H1 (cell line): ENCODE measurements around the gene ADM2.

Experiments
- CBX5 ChIP-seq: fragments of 300-800, 300-1000 bp; sonication (generic); IDR thresholded peaks from 2 replicates; pipeline ENCODE4 v1.7.1; 2016; ENCODE audit warnings: antibody characterized with exemption, low read length, low read depth
- CREB1 ChIP-seq: IDR thresholded peaks from 2 replicates; pipeline ENCODE4 v1.6.1; 2012; ENCODE audit warnings: inconsistent platforms
- EZH2 ChIP-seq: fragments of 200-600 bp; sonication (generic); IDR thresholded peaks from 2 replicates; pipeline ENCODE4 v1.7.1; 2012; ENCODE audit warnings: low read depth, mild to moderate bottlenecking, moderate library complexity, low read length, inconsistent platforms; ENCODE audit not compliant: severe bottlenecking
- FOSL1 ChIP-seq: IDR thresholded peaks from 2 replicates; pipeline ENCODE4 v1.6.1; 2011; ENCODE audit warnings: mild to moderate bottlenecking, low read depth, low read length, moderate library complexity; ENCODE audit not compliant: insufficient read depth
- JUN ChIP-seq: IDR thresholded peaks from 2 replicates; pipeline ENCODE4 v1.6.1; 2011; ENCODE audit warnings: low read depth, mild to moderate bottlenecking, improper control_type of control experiment, low read length
- KDM1A ChIP-seq: fragments of 200-600, 300-600 bp; sonication (generic); IDR thresholded peaks from 2 replicates; pipeline ENCODE4 v1.7.1; 2016; ENCODE audit warnings: mild to moderate bottlenecking, low read length, borderline replicate concordance
- POLR2A ChIP-seq, 2 experiments: IDR thresholded peaks; 1 replicate in 1 of 2; 2 replicates in 1 of 2; pipeline ENCODE4 v1.6.1; 2011; ENCODE audit warnings: low read depth in 2 of 2, low read length in 2 of 2, mild to moderate bottlenecking in 2 of 2; ENCODE audit errors: control extremely low read depth in 1 of 2
- POLR2AphosphoS5 ChIP-seq: IDR thresholded peaks from 2 replicates; pipeline ENCODE4 v1.6.1; 2011; ENCODE audit warnings: low read depth, low read length
- SIRT6 ChIP-seq: IDR thresholded peaks from one replicate; pipeline ENCODE4 v1.7.1; 2012; ENCODE audit warnings: low read length, inconsistent platforms
- ZNF274 ChIP-seq: IDR thresholded peaks from 2 replicates; pipeline ENCODE4 v1.7.0; 2012; ENCODE audit warnings: low read length, borderline replicate concordance; ENCODE audit errors: extremely low read depth
- TF ChIP-seq, protein P1 (sequence below), 3 experiments: IDR thresholded peaks; 1 replicate in 2 of 3; 2 replicates in 1 of 3; pipeline versions ENCODE4 v1.5.1 to v1.6.1; 2011; ENCODE audit warnings: low read length in 3 of 3, mild to moderate bottlenecking in 3 of 3, inconsistent platforms in 2 of 3, low read depth in 1 of 3, moderate library complexity in 1 of 3; ENCODE audit not compliant: insufficient read depth in 1 of 3; ENCODE audit errors: control extremely low read depth in 1 of 3
- TF ChIP-seq, protein P2 (sequence below): IDR thresholded peaks from 2 replicates; pipeline ENCODE4 v1.6.1; 2012; ENCODE audit warnings: inconsistent platforms

DNA sequence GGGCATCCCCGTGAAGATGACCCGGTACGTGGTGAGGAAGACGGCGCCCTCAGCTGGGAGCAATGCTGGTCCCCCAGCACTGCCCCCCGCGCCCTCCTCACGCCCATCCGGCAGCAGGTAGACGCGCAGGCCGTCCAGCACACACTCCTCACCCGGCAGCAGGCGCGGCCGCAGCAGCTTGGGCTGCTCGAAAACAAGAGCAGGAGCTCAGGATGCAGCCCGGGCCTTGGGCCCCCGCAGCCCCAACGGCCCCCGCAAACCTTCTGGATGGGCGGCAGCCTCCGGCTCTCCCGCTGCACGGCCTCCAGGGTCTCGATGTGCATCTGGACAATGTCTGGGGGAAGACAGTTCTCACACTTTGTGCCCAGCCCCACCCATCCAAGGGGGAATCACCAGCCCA lies 19.8 kb upstream of the ADM2 start:
- TF ChIP-seq ZNF274 (no peak), POLR2A (IDR thresholded peaks at IDR 0.05; ENCODE audit: control extremely low read depth in 1 of 2, low read depth in 2 of 2, low read length in 2 of 2) (no peak), KDM1A (no peak), JUN (no peak), CREB1 (no peak), CBX5 (no peak), EZH2 (no peak), FOSL1 (no peak), POLR2AphosphoS5 (no peak), SIRT6 (no peak)
- TF ChIP-seq, protein P1, sequence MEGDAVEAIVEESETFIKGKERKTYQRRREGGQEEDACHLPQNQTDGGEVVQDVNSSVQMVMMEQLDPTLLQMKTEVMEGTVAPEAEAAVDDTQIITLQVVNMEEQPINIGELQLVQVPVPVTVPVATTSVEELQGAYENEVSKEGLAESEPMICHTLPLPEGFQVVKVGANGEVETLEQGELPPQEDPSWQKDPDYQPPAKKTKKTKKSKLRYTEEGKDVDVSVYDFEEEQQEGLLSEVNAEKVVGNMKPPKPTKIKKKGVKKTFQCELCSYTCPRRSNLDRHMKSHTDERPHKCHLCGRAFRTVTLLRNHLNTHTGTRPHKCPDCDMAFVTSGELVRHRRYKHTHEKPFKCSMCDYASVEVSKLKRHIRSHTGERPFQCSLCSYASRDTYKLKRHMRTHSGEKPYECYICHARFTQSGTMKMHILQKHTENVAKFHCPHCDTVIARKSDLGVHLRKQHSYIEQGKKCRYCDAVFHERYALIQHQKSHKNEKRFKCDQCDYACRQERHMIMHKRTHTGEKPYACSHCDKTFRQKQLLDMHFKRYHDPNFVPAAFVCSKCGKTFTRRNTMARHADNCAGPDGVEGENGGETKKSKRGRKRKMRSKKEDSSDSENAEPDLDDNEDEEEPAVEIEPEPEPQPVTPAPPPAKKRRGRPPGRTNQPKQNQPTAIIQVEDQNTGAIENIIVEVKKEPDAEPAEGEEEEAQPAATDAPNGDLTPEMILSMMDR (IDR thresholded peaks at IDR 0.05; ENCODE audit: control extremely low read depth in 1 of 3, insufficient read depth in 1 of 3, low read depth in 1 of 3, low read length in 3 of 3), result no peak
- TF ChIP-seq, protein P2, sequence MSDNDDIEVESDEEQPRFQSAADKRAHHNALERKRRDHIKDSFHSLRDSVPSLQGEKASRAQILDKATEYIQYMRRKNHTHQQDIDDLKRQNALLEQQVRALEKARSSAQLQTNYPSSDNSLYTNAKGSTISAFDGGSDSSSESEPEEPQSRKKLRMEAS, result no peak
